HCT116 (cell line): ENCODE results near the gene LRRC14B.

Source experiments
- CBX3 ChIP-seq: IDR thresholded peaks from 2 replicates; pipeline ENCODE4 v1.6.1; 2012; ENCODE audit warnings: low read depth
- EZH2phosphoT487 ChIP-seq: fragments of 200-600 bp; IDR thresholded peaks from 2 replicates; pipeline ENCODE4 v1.6.1; 2018; ENCODE audit warnings: antibody characterized with exemption, borderline replicate concordance
- ZNF274 ChIP-seq: fragments of 200-500 bp; sonication (Bioruptor generic); IDR thresholded peaks from 2 replicates; pipeline ENCODE4 v1.6.1; 2014; ENCODE audit warnings: mild to moderate bottlenecking, low read depth, low read length, inconsistent platforms

DNA sequence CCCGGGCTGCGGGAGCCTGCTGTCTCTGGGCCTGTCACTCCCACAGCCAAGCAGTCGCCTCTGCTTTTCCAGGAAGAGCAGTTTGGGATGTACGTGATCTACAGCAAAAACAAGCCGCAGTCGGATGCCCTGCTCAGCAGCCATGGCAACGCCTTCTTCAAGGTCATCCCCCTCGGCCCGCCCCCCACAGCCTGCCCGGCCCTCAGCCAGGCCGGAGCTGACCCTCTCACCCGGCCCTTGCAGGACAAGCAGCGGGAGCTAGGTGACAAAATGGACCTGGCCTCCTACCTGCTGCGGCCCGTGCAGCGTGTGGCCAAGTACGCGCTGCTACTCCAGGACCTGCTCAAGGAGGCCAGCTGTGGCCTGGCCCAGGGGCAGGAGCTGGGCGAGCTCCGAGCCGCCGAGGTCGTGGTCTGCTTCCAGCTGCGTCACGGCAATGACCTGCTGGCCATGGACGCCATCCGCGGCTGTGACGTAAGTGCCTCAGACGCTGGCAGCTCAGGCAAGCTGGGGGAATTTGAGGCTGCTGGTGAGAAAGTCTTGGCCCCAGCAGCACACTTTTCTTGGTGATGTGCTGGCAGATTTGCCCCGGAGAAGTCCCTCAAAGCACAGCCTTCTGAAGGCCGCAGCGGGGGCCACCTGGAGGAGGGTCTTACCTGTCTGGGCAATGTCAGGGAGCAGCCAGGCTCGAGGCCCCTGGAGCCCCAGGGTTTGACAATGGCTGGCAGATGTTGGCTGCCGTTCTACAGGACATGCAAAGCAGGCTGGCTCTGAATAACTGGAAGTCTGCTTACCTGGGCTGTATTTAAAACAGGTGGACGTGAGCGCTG lies 20.1 kb upstream of the LRRC14B start:
- TF ChIP-seq CBX3 = no peak
- TF ChIP-seq EZH2phosphoT487 = no peak
- TF ChIP-seq ZNF274 = no peak
